ENCODE data around the gene AUNIP.

AUNIP gene

GRCh38 chr1:25858906-25859789, at the start of gene AUNIP:
Gene AUNIP, minus strand, starts transcription at chr1:25859457. Its CDS starts 100 bp downstream, at chr1:25859357.
- peak; percentile 92 to 93 for DNase-seq

GRCh38 chr1:25909040-25909439, 49.8 kb upstream of the AUNIP start:
- no peak for DNase-seq

GRCh38 chr1:25908161-25908560, 48.9 kb upstream of the AUNIP start:
- no peak for DNase-seq

- no peak for DNase-seq
Observed at GRCh38 chr1:25907601-25908000, 48.3 kb upstream of the AUNIP start.

GRCh38 chr1:25906644-25907300, 47.5 kb upstream of the AUNIP start:
- DNase-seq: peak; percentile 48 to 56

GRCh38 chr1:25905680-25906643, 46.7 kb upstream of the AUNIP start, which contains the start of gene STMN1:
Gene STMN1, minus strand, starts transcription at chr1:25906419. Its CDS starts 1,743 bp downstream, at chr1:25904676.
- peak; percentile 94 to 95 for DNase-seq

GRCh38 chr1:25904943-25905679, 45.9 kb upstream of the AUNIP start:
- peak; percentile 99 for DNase-seq

GRCh38 chr1:25903986-25904385, 44.7 kb upstream of the AUNIP start:
- no peak for DNase-seq

- DNase-seq: no peak
Observed at GRCh38 chr1:25902462-25902861, 43.2 kb upstream of the AUNIP start.

DNA sequence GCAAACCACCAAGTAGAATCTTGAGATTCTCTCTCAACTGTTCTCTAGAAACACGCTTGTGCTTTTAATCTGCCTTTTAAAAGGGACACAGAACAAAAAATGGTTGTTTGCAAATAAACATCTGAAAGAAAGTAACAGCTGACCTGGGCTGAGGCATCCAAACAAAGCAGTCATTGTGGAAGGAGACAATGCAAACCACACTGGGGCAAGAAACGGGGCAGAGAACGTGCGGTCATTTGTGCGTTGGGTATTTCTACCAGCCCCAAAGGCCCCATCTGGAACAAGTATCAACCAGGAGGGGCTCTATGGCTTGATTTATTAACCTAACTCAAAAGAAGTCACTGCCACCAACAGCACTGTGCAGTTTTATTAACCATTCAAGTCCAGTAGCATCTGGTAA, 41.0 kb upstream of the AUNIP start:
- DNase-seq: no peak

DNA sequence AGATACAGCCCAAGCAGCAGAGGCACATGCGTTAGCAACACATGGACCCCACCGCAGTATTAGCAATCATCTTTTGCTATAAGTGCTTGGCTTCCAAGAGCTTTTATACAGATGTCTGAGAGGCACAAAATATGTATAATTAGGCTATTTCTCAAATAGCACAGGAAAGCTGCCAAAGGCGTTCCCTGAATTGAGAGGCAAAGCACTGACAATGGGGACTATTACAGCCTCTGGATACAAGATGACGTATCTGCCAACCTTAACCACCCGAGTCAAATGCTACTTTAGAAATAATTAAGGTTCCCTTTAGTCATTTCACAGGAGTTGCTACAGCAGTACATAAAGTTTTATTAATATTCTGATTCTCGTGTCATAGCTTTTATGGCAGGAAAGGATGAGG, 40.5 kb upstream of the AUNIP start:
- no peak for DNase-seq

GRCh38 chr1:25898223-25899015, 39.2 kb upstream of the AUNIP start:
- DNase-seq: no peak

GRCh38 chr1:25897754-25898153, 38.5 kb upstream of the AUNIP start:
- no peak for DNase-seq

GRCh38 chr1:25896266-25896665, 37.0 kb upstream of the AUNIP start:
- DNase-seq: no peak

DNA sequence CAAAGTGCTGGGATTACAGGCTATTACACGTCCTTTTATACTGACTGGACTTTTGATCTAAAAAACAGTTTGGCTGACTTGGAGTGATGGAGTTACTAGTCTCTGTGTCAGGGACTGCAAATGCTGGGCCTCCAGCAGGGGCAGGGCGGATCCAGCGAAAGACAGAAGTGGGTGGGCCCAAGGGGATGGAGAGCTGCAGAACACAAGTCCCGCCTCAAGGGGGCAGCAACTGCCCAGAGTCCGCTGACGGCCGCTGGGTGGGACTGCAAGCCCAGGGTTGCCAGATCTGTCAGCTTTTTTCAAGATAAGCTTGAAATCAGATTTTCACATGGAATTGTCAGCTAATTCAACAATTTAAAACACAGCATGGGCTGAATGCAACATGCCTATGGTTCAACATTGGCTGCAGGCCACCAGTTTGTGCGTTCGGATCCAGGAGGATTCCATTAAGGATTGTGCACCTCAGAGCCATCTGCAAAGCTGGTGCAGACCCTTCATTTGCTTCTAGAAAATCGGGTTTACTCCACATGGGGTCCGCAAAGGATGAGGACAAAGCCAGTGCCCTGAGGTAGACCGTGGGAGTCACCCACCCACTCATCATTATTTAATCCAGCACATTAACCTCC, 36.2 kb upstream of the AUNIP start:
- DNase-seq: peak; percentile 91 to 94

- DNase-seq: no peak
Observed at GRCh38 chr1:25893116-25893515, 33.9 kb upstream of the AUNIP start.

GRCh38 chr1:25891606-25892005, 32.3 kb upstream of the AUNIP start:
- no peak for DNase-seq

DNA sequence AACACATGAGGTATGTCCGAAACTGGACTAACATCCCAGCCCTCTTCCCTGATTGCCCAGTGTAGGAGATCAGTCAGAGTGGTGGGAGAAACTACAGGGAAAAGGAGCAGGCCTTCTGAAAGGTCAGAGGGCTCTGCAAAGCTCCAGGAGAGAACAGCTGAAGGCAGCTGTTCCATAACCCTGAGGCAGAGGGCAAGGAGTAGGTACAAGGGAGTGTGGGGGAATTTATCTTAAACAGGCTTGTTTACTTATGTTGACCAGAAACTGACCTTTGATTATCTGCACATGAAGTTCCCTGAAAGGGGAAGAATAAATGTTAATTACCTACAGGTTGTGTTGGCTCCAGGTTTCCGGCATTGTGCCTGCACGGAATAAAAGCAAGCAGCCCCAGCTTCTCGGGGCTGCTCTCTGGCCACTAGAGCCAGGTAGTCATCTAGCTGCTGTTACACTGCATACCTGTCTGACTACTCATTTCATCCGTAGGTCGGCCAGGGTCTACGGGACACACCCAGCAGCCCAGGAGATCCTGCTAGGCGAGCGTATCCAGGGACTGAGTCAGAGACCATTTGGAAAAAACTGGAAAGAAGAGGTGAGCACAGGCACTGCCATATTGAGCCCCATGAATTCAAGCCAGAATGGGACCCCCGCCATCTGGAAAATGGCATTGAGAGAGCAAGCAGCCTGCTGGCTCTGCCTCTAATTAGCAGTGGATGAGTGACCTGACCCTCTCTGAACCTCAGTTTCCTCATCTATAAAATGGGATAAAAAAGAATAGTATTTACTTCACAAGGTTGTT, 31.2 kb upstream of the AUNIP start:
- no peak for DNase-seq

- DNase-seq: no peak
Observed at GRCh38 chr1:25889470-25889869, 30.2 kb upstream of the AUNIP start.

- DNase-seq: no peak
Observed at GRCh38 chr1:25888426-25888987, 29.2 kb upstream of the AUNIP start.

Data from activated T-cell treated with anti-CD3 and anti-CD28 coated beads, Interleukin-2, amount 50 U/mL, for 48 hours (primary cell).